IMR-90 (cell line): Measurements from ENCODE around the gene S100A5. TPM values are rescaled to one million over a fixed set of nuclear protein-coding genes. Genes with fewer than 3 reads are reported as not detected.

ENCODE experiments used
- ATAC-seq: fragments of 200-7000 bp; cut with Tn5 transposase; 2 replicates; pipeline ENCODE4 v1.9.1; 2020; ENCODE audit warnings: low read depth, mild to moderate bottlenecking, moderate library complexity
- BruUV-seq: library from RNA; stranded (reverse); fragments of 400-500 nt; replicated peaks from 2 replicates; lab custom pipeline; 2021; lab: Mats Ljungman, UMichigan
- CTCF ChIA-PET: fragments of 300-600 bp; formaldehyde crosslinking; extraction: SDS; loops from one replicate; lab custom pipeline; 2021; ENCODE audit warnings: antibody characterized with exemption; lab: Yijun Ruan, JAX
- POLR2A ChIA-PET: fragments of 300-600 bp; sonication (Branson Sonifier 250); formaldehyde crosslinking; loops from one replicate; lab custom pipeline; 2022; ENCODE audit warnings: antibody characterized with exemption; ENCODE audit not compliant: unreplicated experiment; lab: Charles Lee
- DNase-seq: peaks from one replicate; pipeline ENCODE4 v3.0.0; 2013
- H2AFZ ChIP-seq: replicated peaks from 2 replicates; pipeline ENCODE3; 2013; ENCODE audit warnings: low read length, mild to moderate bottlenecking; ENCODE audit not compliant: poor library complexity
- H2AK5ac ChIP-seq: 2 replicates; pipeline ENCODE4 v1.6.1; 2013; ENCODE audit warnings: low read depth, low read length, inconsistent platforms
- H2AK9ac ChIP-seq: replicated peaks from 2 replicates; pipeline ENCODE3; 2013; ENCODE audit warnings: mild to moderate bottlenecking, low read depth, low read length, moderate library complexity; ENCODE audit not compliant: poor library complexity
- H2BK120ac ChIP-seq: 2 replicates; pipeline ENCODE4 v1.6.1; 2013; ENCODE audit warnings: low read depth, low read length, inconsistent platforms
- H2BK15ac ChIP-seq: 3 replicates; pipeline ENCODE4 v1.6.1; 2013; ENCODE audit warnings: low read depth, low read length, inconsistent platforms
- H2BK20ac ChIP-seq: 2 replicates; pipeline ENCODE4 v1.6.1; 2013; ENCODE audit warnings: low read depth, mild to moderate bottlenecking, inconsistent platforms, low read length, moderate library complexity
- H2BK5ac ChIP-seq: 2 replicates; pipeline ENCODE4 v1.6.1; 2013; ENCODE audit warnings: mild to moderate bottlenecking, low read depth, low read length, inconsistent platforms; ENCODE audit not compliant: poor library complexity, severe bottlenecking
- H3K14ac ChIP-seq: replicated peaks from 2 replicates; pipeline ENCODE4 v1.6.1; 2013; ENCODE audit warnings: low read depth, low read length, inconsistent platforms
- H3K18ac ChIP-seq: 2 replicates; pipeline ENCODE4 v1.6.1; 2013; ENCODE audit warnings: low read depth, low read length, control low read depth
- H3K23ac ChIP-seq: 2 replicates; pipeline ENCODE4 v1.6.1; 2013; ENCODE audit warnings: low read depth, low read length, inconsistent platforms
- H3K27ac ChIP-seq: 2 replicates; pipeline ENCODE4 v1.5.1; 2013; ENCODE audit warnings: mild to moderate bottlenecking, control low read depth, low read length; ENCODE audit not compliant: insufficient read depth
- H3K27me3 ChIP-seq: 2 replicates; pipeline ENCODE4 v1.6.1; 2013; ENCODE audit warnings: low read length; ENCODE audit not compliant: control insufficient read depth, insufficient read depth
- H3K36me3 ChIP-seq: 2 replicates; pipeline ENCODE4 v1.6.1; 2013; ENCODE audit warnings: low read length, mixed read lengths; ENCODE audit not compliant: control insufficient read depth, insufficient read depth
- H3K4ac ChIP-seq: 2 replicates; pipeline ENCODE4 v1.6.1; 2013; ENCODE audit warnings: low read depth, low read length, inconsistent platforms
- H3K4me1 ChIP-seq: 2 replicates; pipeline ENCODE4 v1.6.1; 2013; ENCODE audit warnings: low read length, mixed read lengths; ENCODE audit not compliant: control insufficient read depth, insufficient read depth
- H3K4me2 ChIP-seq: 2 replicates; pipeline ENCODE4 v1.6.1; 2013; ENCODE audit warnings: low read depth, mild to moderate bottlenecking, control low read depth, low read length, moderate library complexity
- H3K4me3 ChIP-seq: 2 replicates; pipeline ENCODE4 v1.5.1; 2013; ENCODE audit warnings: low read depth, mild to moderate bottlenecking, control low read depth, low read length, moderate library complexity; ENCODE audit not compliant: insufficient read depth
- H3K56ac ChIP-seq: 2 replicates; pipeline ENCODE4 v1.6.1; 2013; ENCODE audit warnings: low read length, inconsistent platforms; ENCODE audit not compliant: insufficient read depth; ENCODE audit errors: extremely low read depth
- H3K79me1 ChIP-seq, 2 experiments: 2 replicates each; pipeline ENCODE4 v1.6.1; 2013; ENCODE audit warnings: low read length in 2 of 2, inconsistent platforms in 1 of 2, low read depth in 1 of 2
- H3K9ac ChIP-seq: 2 replicates; pipeline ENCODE4 v1.6.1; 2013; ENCODE audit warnings: low read depth, low read length, control low read depth
- H3K9me1 ChIP-seq: 2 replicates; pipeline ENCODE4 v1.6.1; 2013; ENCODE audit warnings: low read length, inconsistent platforms; ENCODE audit not compliant: insufficient read depth
- H3K9me3 ChIP-seq: 2 replicates; pipeline ENCODE4 v1.6.1; 2013; ENCODE audit warnings: low read length; ENCODE audit not compliant: control insufficient read depth, insufficient read depth
- H4K20me1 ChIP-seq: 2 replicates; pipeline ENCODE4 v1.6.1; 2013; ENCODE audit warnings: low read length, inconsistent platforms; ENCODE audit not compliant: insufficient read depth
- H4K5ac ChIP-seq: 2 replicates; pipeline ENCODE4 v1.6.1; 2013; ENCODE audit warnings: mild to moderate bottlenecking, low read depth, low read length, control low read depth
- H4K8ac ChIP-seq, 2 experiments: 2 replicates each; pipeline ENCODE4 v1.6.1; 2013; ENCODE audit warnings: low read depth in 2 of 2, low read length in 2 of 2, control low read depth in 1 of 2, inconsistent platforms in 1 of 2
- H4K91ac ChIP-seq: 2 replicates; pipeline ENCODE4 v1.6.1; 2013; ENCODE audit warnings: low read depth, low read length, inconsistent platforms; ENCODE audit not compliant: insufficient read depth
- BHLHE40 ChIP-seq: fragments of 150-350 bp; IDR thresholded peaks from 2 replicates; pipeline ENCODE4 v1.6.1; 2016; ENCODE audit warnings: mild to moderate bottlenecking, low read depth, low read length
- FOS ChIP-seq: fragments of 150-350 bp; IDR thresholded peaks from 2 replicates; pipeline ENCODE4 v1.6.1; 2016; ENCODE audit warnings: low read depth, low read length
- MAFK ChIP-seq: IDR thresholded peaks from 2 replicates; pipeline ENCODE4 v1.6.1; 2012; ENCODE audit warnings: low read depth, low read length, improper control_type of control experiment
- MXI1 ChIP-seq: IDR thresholded peaks from 2 replicates; pipeline ENCODE4 v1.6.1; 2012; ENCODE audit warnings: low read depth, mild to moderate bottlenecking, low read length, moderate library complexity, borderline replicate concordance
- NFE2L2 ChIP-seq: fragments of 150-350 bp; IDR thresholded peaks from 2 replicates; pipeline ENCODE4 v1.6.1; 2016; ENCODE audit warnings: low read depth, mild to moderate bottlenecking, low read length
- POLR2A ChIP-seq: IDR thresholded peaks from 2 replicates; pipeline ENCODE4 v1.6.1; 2012; ENCODE audit warnings: mild to moderate bottlenecking, low read depth, low read length
- RAD21 ChIP-seq: IDR thresholded peaks from 2 replicates; pipeline ENCODE4 v1.6.1; 2012; ENCODE audit warnings: low read length, improper control_type of control experiment
- SMC3 ChIP-seq: fragments of 150-350 bp; IDR thresholded peaks from 2 replicates; pipeline ENCODE4 v1.6.1; 2016; ENCODE audit warnings: low read depth, mild to moderate bottlenecking, antibody characterized with exemption, low read length, moderate library complexity
- WGBS, 2 experiments: methylation state at CpG; one replicate each; pipeline versions ENCODE4 v1.1.5 to v1.1.7; 2013; ENCODE audit warnings: missing lambda C conversion rate in 2 of 2; ENCODE audit not compliant: insufficient read length in 1 of 2; ENCODE audit errors: extremely low coverage in 2 of 2; 5-methylcytosine and 5-hydroxymethylcytosine counted together
- dilution Hi-C: fragments of 300-500 bp; cut with HindIII; formaldehyde crosslinking; loops from one replicate; pipeline ENCODE4 v1.14.3; 2018; ENCODE audit warnings: low sequenced_read_pairs; ENCODE audit not compliant: unreplicated experiment
- in situ Hi-C: fragments of 300-500 bp; cut with MboI; formaldehyde crosslinking; loops from 3 replicates; pipeline ENCODE4 v1.14.3; 2019; ENCODE audit warnings: low sequenced_read_pairs, inconsistent platforms, mixed read lengths
- intact Hi-C: fragments of 100-400 bp; cut with micrococcal nuclease; formaldehyde crosslinking; loops from 2 replicates; pipeline ENCODE4 v1.10.0; 2022
- polyA plus RNA-seq, 3 experiments: library from polyadenylated mRNA; depleted of rRNA; stranded (reverse); fragments of >200 nt; gene quantifications; 2 replicates each; pipeline ENCODE4 v1.2.3, GENCODE V29; 2012; ENCODE audit warnings: low replicate concordance in 1 of 3
- total RNA-seq: library from RNA; depleted of rRNA; stranded (reverse); fragments of >200 nt; gene quantifications from 2 replicates; pipeline ENCODE4 v1.2.3, GENCODE V29; 2012
- TF ChIP-seq, protein P1 (sequence below): conservative IDR thresholded peaks from 2 replicates; pipeline ENCODE4 v1.5.1; 2012; ENCODE audit warnings: mild to moderate bottlenecking, low read depth, low read length, improper control_type of control experiment
- TF ChIP-seq, protein P2 (sequence below): fragments of 150-350 bp; IDR thresholded peaks from 2 replicates; pipeline ENCODE4 v1.6.1; 2016; ENCODE audit warnings: low read depth, mild to moderate bottlenecking, low read length, moderate library complexity, borderline replicate concordance
- TF ChIP-seq, protein P3 (sequence below): fragments of 150-350 bp; IDR thresholded peaks from 2 replicates; pipeline ENCODE4 v1.6.1; 2017; ENCODE audit warnings: mild to moderate bottlenecking, antibody characterized with exemption, low read length, low read depth

Gene S100A5
- total and polyA plus RNA-seq, 2 of the 4 experiments (the other 2 are of a cell fraction): 0.27 TPM; not detected in 1

DNA sequence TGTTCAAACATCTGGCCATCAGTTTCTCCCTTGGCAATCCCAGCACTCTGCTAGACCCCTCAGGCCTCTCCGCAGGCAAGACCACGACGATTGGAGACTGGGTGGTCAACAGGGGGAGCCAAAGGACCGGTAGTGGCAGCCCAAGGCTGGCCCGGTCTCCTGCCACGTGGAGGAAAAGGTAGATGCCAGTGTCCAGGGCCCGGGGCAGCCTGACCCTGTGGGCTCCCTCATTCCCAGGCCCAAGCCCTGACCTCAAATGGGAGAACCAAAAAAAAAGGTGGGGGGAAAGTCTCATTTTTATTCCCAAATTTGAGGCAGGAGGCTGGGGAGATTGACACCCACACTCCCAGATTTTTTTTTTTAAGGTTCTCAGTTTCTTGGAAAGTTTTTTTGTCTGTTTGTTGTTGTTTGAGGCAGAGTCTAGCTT lies 29.7 kb downstream of the S100A5 start:
- H4K5ac ChIP-seq: peak overlapping the region; percentile 54; the same call in 1 of the 2 replicates
- no peak overlapping the region for H3K4me2 ChIP-seq
- H3K27me3 ChIP-seq: no peaks in the 10 kb centered on the region
- H3K4me3 ChIP-seq: no peak overlapping the region
- H3K4me1 ChIP-seq: peaks cover 19% of the 10 kb centered on the region
- peak overlapping the region; percentile 81 for H2BK120ac ChIP-seq
- peak overlapping the region; percentile 62 for H3K4ac ChIP-seq
- dilution Hi-C loops: no loop called here
- peak overlapping the region; percentile 60 for H4K91ac ChIP-seq
- no peak overlapping the region for H2BK5ac ChIP-seq
- H3K36me3 ChIP-seq: no peaks in the 10 kb centered on the region
- POLR2A ChIA-PET: interaction anchor here (1.1 kb wide), 1 partner anchor 55 kb away, joined by 3 read pairs; no protein-coding TSS in a partner anchor
- peaks cover 10% of the 10 kb centered on the region for H3K9me1 ChIP-seq
- no peak overlapping the region for H3K18ac ChIP-seq
- no TSS peak for BruUV-seq
- H3K23ac ChIP-seq: no peak overlapping the region
- no peak overlapping the region for H3K56ac ChIP-seq
- H4K20me1 ChIP-seq: no peaks in the 10 kb centered on the region
- peak overlapping the region; percentile 84 for H2AFZ ChIP-seq
- no peaks in the 10 kb centered on the region for H3K9me3 ChIP-seq
- no peak overlapping the region for H3K14ac ChIP-seq
- peak overlapping the region; percentile 58; the same call in 2 of the 3 replicates for H2BK15ac ChIP-seq
- peak overlapping the region; percentile 69 to 85 for H4K8ac ChIP-seq
- TF ChIP-seq, protein P1, sequence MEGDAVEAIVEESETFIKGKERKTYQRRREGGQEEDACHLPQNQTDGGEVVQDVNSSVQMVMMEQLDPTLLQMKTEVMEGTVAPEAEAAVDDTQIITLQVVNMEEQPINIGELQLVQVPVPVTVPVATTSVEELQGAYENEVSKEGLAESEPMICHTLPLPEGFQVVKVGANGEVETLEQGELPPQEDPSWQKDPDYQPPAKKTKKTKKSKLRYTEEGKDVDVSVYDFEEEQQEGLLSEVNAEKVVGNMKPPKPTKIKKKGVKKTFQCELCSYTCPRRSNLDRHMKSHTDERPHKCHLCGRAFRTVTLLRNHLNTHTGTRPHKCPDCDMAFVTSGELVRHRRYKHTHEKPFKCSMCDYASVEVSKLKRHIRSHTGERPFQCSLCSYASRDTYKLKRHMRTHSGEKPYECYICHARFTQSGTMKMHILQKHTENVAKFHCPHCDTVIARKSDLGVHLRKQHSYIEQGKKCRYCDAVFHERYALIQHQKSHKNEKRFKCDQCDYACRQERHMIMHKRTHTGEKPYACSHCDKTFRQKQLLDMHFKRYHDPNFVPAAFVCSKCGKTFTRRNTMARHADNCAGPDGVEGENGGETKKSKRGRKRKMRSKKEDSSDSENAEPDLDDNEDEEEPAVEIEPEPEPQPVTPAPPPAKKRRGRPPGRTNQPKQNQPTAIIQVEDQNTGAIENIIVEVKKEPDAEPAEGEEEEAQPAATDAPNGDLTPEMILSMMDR: peak; percentile 97
- TF ChIP-seq, protein P2, sequence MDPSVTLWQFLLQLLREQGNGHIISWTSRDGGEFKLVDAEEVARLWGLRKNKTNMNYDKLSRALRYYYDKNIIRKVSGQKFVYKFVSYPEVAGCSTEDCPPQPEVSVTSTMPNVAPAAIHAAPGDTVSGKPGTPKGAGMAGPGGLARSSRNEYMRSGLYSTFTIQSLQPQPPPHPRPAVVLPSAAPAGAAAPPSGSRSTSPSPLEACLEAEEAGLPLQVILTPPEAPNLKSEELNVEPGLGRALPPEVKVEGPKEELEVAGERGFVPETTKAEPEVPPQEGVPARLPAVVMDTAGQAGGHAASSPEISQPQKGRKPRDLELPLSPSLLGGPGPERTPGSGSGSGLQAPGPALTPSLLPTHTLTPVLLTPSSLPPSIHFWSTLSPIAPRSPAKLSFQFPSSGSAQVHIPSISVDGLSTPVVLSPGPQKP: no peak
- TF ChIP-seq POLR2A (0 out of 2 replicates have a peak, but pooled peaks have one; percentile 33), MXI1 (peak; percentile 91; the same call in 1 of the 2 replicates), FOS (no peak), SMC3 (peak; percentile 92), NFE2L2 (no peak), BHLHE40 (0 out of 2 replicates have a peak, but pooled peaks have one; percentile 36), MAFK (no peak), RAD21 (peak; percentile 97)
- TF ChIP-seq, protein P3, sequence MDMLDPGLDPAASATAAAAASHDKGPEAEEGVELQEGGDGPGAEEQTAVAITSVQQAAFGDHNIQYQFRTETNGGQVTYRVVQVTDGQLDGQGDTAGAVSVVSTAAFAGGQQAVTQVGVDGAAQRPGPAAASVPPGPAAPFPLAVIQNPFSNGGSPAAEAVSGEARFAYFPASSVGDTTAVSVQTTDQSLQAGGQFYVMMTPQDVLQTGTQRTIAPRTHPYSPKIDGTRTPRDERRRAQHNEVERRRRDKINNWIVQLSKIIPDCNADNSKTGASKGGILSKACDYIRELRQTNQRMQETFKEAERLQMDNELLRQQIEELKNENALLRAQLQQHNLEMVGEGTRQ: peak; percentile 70
- intact Hi-C loops: loop anchor here (1.0 to 2.0 kb wide), 6 partner anchors 22 to 238 kb away; partner anchors contain the start of genes CHTOP, ILF2 and S100A13
- DNase-seq (peak; percentile 74), ATAC-seq (peak; percentile 69)
- peak overlapping the region; percentile 88 for H2AK9ac ChIP-seq
- no CpG with 5 or more reads among the region's 7 CpGs for WGBS, 2 experiments
- CTCF ChIA-PET: interaction anchor here (0.6 to 2.6 kb wide), 20 partner anchors 10 to 486 kb away, joined by 3 to 15 read pairs (median 5); partner anchors contain the start of genes CHTOP, S100A13 and S100A6
- H3K79me1 ChIP-seq: peaks cover 0 to 4% of the 10 kb centered on the region in 2 experiments; a peak in 1 of 4 replicates
- in situ Hi-C loops: loop anchor here (10.0 kb wide), 2 partner anchors 54 to 134 kb away; partner anchors contain the start of gene S100A2
- H3K9ac ChIP-seq: no peak overlapping the region
- H2BK20ac ChIP-seq: peak overlapping the region; percentile 84
- peak overlapping the region; percentile 13; the same call in 1 of the 2 replicates for H2AK5ac ChIP-seq
- H3K27ac ChIP-seq: no peak overlapping the region
